Testis (tissue), 5 donors: ENCODE data around the gene SLC51A. TPM values are rescaled to one million over a fixed set of nuclear protein-coding genes. Genes with fewer than 3 reads are reported as not detected.
"Not testable (repeated sequence)": the region's sequence is repeated elsewhere in the genome, so short reads cannot be mapped to it uniquely, and the experiment has no call there.

Experiments used
- DNase-seq: peaks from one replicate; pipeline ENCODE4 v3.0.0-alpha.2; 2019
- H3K27ac ChIP-seq, 2 donors: fragments of 200-600 bp; sonication (generic); one replicate each; pipeline ENCODE4 v1.5.1; 2019
- H3K27me3 ChIP-seq: fragments of 200-600 bp; sonication (generic); one replicate; pipeline ENCODE4 v1.5.1; 2019
- H3K36me3 ChIP-seq: fragments of 200-600 bp; sonication (generic); one replicate; pipeline ENCODE4 v1.5.1; 2017; ENCODE audit warnings: low read depth; ENCODE audit errors: missing control alignments
- H3K4me1 ChIP-seq: fragments of 200-600 bp; sonication (generic); one replicate; pipeline ENCODE4 v1.5.1; 2019
- H3K4me3 ChIP-seq, 2 donors: fragments of 200-600 bp; sonication (generic); one replicate each; pipeline ENCODE4 v1.5.1; 2017 to 2019
- H3K9me3 ChIP-seq: fragments of 200-600 bp; sonication (generic); one replicate; pipeline ENCODE4 v1.5.1; 2017
- POLR2A ChIP-seq: fragments of 450-650 bp; IDR thresholded peaks from one replicate; pipeline ENCODE4 v1.6.1; 2017; ENCODE audit warnings: antibody characterized with exemption, mild to moderate bottlenecking, moderate library complexity
- WGBS, 2 donors: methylation state at CpG; one replicate each; pipeline ENCODE4 v1.1.5; 2018; 5-methylcytosine and 5-hydroxymethylcytosine counted together
- intact Hi-C: fragments of 100-400 bp; cut with DNase I; formaldehyde crosslinking; loops from one replicate; pipeline ENCODE4 v1.15.1; 2023; ENCODE audit warnings: low total_unique reads
- long read RNA-seq, 2 donors: transcript quantifications; one replicate each; lab custom pipeline, GENCODE V29; 2026
- polyA plus RNA-seq: library from polyadenylated mRNA; stranded (reverse); fragments of 350-450 nt; fragmentation: Illumina TruSeq; extraction: RNeasy Lipid Tissue Mini Kit (QIAGEN cat#74804); gene quantifications from one replicate; pipeline ENCODE4 v1.2.3, GENCODE V29; 2014; ENCODE audit warnings: low read depth, low replicate concordance; ENCODE audit not compliant: insufficient read depth
- total RNA-seq, 2 donors: library from RNA; depleted of rRNA; stranded (reverse); fragments of >200 nt; gene quantifications; one replicate each; pipeline ENCODE4 v1.2.3, GENCODE V29; 2016
- TF ChIP-seq, protein P1 (sequence below), 3 experiments: fragments of 450-650 bp in 2 of 3; fragments of 200-600 bp in 1 of 3; sonication (generic) in 1 of 3; IDR thresholded peaks; one replicate each; pipeline ENCODE4 v1.5.1; 2016 to 2019; ENCODE audit warnings: antibody characterized with exemption in 3 of 3, mild to moderate bottlenecking in 2 of 3, moderate library complexity in 1 of 3

The SLC51A gene
- total RNA-seq (10 to 100 TPM; 27.2 to 35.1 TPM), polyA plus RNA-seq (60.6 TPM)
- long read RNA-seq, donor 1, partial matches to known transcripts, result 12 of 26 reads
- long read RNA-seq, donor 1, other reads (novel, unspliced or antisense), result 8 of 26 reads
- long read RNA-seq, donor 2, transcript SLC51A-212 (5 exons, 1,066 nt), result major isoform, 5 of 11 reads
- long read RNA-seq, donor 2, partial matches to known transcripts, result 0 of 11 reads
- long read RNA-seq, donor 2, other reads (novel, unspliced or antisense), result 6 of 11 reads

GRCh38 chr3:196216089-196216564, at the start of gene SLC51A:
Gene SLC51A, plus strand, starts transcription at chr3:196216534. Its CDS starts 179 bp downstream, at chr3:196216713.
- H3K27ac ChIP-seq, result peak within 1 kb of the TSS; percentile 76 to 81
- DNase-seq, result no peak
- no peaks in the 10 kb centered on the region for H3K27me3 ChIP-seq
- TF ChIP-seq, protein P1, sequence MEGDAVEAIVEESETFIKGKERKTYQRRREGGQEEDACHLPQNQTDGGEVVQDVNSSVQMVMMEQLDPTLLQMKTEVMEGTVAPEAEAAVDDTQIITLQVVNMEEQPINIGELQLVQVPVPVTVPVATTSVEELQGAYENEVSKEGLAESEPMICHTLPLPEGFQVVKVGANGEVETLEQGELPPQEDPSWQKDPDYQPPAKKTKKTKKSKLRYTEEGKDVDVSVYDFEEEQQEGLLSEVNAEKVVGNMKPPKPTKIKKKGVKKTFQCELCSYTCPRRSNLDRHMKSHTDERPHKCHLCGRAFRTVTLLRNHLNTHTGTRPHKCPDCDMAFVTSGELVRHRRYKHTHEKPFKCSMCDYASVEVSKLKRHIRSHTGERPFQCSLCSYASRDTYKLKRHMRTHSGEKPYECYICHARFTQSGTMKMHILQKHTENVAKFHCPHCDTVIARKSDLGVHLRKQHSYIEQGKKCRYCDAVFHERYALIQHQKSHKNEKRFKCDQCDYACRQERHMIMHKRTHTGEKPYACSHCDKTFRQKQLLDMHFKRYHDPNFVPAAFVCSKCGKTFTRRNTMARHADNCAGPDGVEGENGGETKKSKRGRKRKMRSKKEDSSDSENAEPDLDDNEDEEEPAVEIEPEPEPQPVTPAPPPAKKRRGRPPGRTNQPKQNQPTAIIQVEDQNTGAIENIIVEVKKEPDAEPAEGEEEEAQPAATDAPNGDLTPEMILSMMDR (IDR thresholded peaks at IDR 0.05), result no peak
- TF ChIP-seq POLR2A, result no peak
- H3K4me3 ChIP-seq, result no peak within 1 kb of the TSS
- H3K9me3 ChIP-seq, result no peaks in the 10 kb centered on the region
- H3K4me1 ChIP-seq, result peaks cover 75% of the 10 kb centered on the region
- 44 to 46% methylated on average over 10 to 15 of the region's 15 CpGs for WGBS, 2 donors
- H3K36me3 ChIP-seq, result no peaks in the 10 kb centered on the region
- intact Hi-C loops, result no loop called here

- H3K27ac ChIP-seq, result no peak overlapping the region
- no peak overlapping the region for H3K4me3 ChIP-seq
- peaks cover 6% of the 10 kb centered on the region for H3K4me1 ChIP-seq
- no peak for TF ChIP-seq POLR2A
- TF ChIP-seq, protein P1 (IDR thresholded peaks at IDR 0.05), result no peak
- no peaks in the 10 kb centered on the region for H3K36me3 ChIP-seq
- no peak for DNase-seq
- intact Hi-C loops, result no loop called here
- H3K27me3 ChIP-seq, result no peaks in the 10 kb centered on the region
- H3K9me3 ChIP-seq, result no peaks in the 10 kb centered on the region
- WGBS, 2 donors, result 94 to 97% methylated on average over 7 of the region's 7 CpGs
Observed at GRCh38 chr3:196166741-196167140, 49.6 kb upstream of the SLC51A start.

GRCh38 chr3:196168808-196169391, 47.4 kb upstream of the SLC51A start:
- DNase-seq, result no peak
- H3K36me3 ChIP-seq, result no peaks in the 10 kb centered on the region
- no peak overlapping the region for H3K4me3 ChIP-seq
- no peak overlapping the region for H3K27ac ChIP-seq
- peaks cover 4% of the 10 kb centered on the region for H3K4me1 ChIP-seq
- H3K27me3 ChIP-seq, result no peaks in the 10 kb centered on the region
- no peaks in the 10 kb centered on the region for H3K9me3 ChIP-seq
- no peak for TF ChIP-seq POLR2A
- TF ChIP-seq, protein P1 (IDR thresholded peaks at IDR 0.05), result no peak
- intact Hi-C loops, result no loop called here
- 65 to 67% methylated on average over 6 of the region's 6 CpGs for WGBS, 2 donors

- 96 to 100% methylated on average over 5 of the region's 5 CpGs for WGBS, 2 donors
- Histone ChIP-seq H3K36me3 (no peaks in the 10 kb centered on the region), H3K4me1 (no peaks in the 10 kb centered on the region), H3K27me3 (no peaks in the 10 kb centered on the region), H3K4me3 (no peak overlapping the region), H3K27ac (no peak overlapping the region), H3K9me3 (no peaks in the 10 kb centered on the region)
- TF ChIP-seq, protein P1 (IDR thresholded peaks at IDR 0.05), result no peak
- no peak for TF ChIP-seq POLR2A
- intact Hi-C loops, result no loop called here
- no peak for DNase-seq
Observed at GRCh38 chr3:196169836-196170240, 46.5 kb upstream of the SLC51A start.

DNA sequence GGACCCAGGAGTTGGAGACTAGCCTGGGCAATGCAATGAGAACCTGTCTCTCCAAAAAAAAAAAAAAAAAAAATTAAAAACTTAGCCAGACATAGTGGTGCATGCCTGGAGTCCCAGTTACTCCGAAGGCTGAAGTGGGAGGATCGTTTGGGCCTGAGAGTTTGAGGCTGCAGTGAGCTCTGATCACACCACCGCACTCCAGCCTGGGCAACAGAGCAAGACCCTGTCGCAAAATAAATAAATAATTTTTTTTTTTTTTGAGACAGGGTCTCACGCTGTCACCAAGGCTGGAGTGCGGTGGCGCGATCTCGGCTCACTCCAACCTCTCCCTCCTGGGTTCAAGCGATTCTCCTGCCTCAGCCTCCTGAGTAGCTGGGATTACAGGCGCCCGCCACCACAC, 46.0 kb upstream of the SLC51A start:
- H3K27ac ChIP-seq, intact Hi-C loops, DNase-seq, H3K4me3 ChIP-seq, H3K9me3 ChIP-seq, H3K4me1 ChIP-seq, H3K27me3 ChIP-seq, H3K36me3 ChIP-seq: not testable (repeated sequence)
- WGBS, 2 donors, result 96 to 99% methylated on average over 12 of the region's 12 CpGs
